ENCODE measurements around the gene ECT2. TPM values are rescaled to one million over a fixed set of nuclear protein-coding genes. Genes with fewer than 3 reads are reported as not detected.

The ECT2 gene
- total and polyA plus RNA-seq, 2 of the 8 experiments (the other 6 are each of a cell fraction or from before 2014, with no cell fraction given) = 19.5 to 88.7 TPM

DNA sequence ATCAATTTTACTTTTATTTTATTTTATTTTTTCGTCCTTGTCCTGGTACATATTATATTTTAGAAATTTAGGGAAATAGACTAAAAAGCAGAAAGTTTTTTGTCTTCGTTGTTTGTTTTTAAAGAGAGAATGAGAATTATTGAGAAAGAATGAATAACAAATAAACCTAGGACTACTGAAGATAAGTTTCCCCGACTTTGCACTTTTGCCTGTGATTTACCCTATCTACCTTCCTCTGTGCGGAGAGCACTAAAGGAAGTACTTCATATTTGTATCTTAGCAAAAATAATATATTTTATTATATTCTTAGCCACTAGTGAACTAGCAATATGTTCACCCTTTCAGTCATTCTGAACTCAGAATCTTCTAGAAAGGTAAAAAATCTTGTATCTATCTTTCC lies 60.6 kb downstream of the ECT2 start:
- CTCF ChIA-PET (ENCODE audit: partially characterized antibody) = interaction anchor here (1.2 to 2.1 kb wide), 3 partner anchors 12 to 234 kb away, joined by 4 to 6 read pairs (median 6); no protein-coding TSS in a partner anchor
- no peak overlapping the region for H3K56ac ChIP-seq (replicated peaks; ENCODE audit: insufficient read length, low read depth, low read length)
- no peak overlapping the region for H3K14ac ChIP-seq (ENCODE audit: insufficient read length)
- H4K8ac ChIP-seq (ENCODE audit: extremely low read depth, insufficient read depth, low read length) = no peak overlapping the region
- no peak overlapping the region for H2AFZ ChIP-seq (ENCODE audit: low read length)
- H3K23me2 ChIP-seq (ENCODE audit: low read depth, low read length) = no peaks in the 10 kb centered on the region
- no peak overlapping the region for H3K4ac ChIP-seq (replicated peaks; ENCODE audit: insufficient read length, low read depth, low read length)
- no peak overlapping the region for H3K23ac ChIP-seq (ENCODE audit: insufficient read length)
- peaks cover 0 to 2% (median 0%) of the 10 kb centered on the region in 4 experiments; a peak in 1 of 7 replicates for H3K27me3 ChIP-seq (replicated peaks in 1 of 4; ENCODE audit: control insufficient read depth in 3 of 4, extremely low read depth in 1 of 4, insufficient read depth in 3 of 4, low read length in 3 of 4)
- H4K91ac ChIP-seq (replicated peaks; ENCODE audit: insufficient read length, low read length) = no peak overlapping the region
- H3K27ac ChIP-seq (ENCODE audit: low read depth, low read length) = no peak overlapping the region
- DNase-seq (ENCODE audit: low read depth in 1 of 2, low spot score in 2 of 2) (no peak), FAIRE-seq (no peak)
- H2BK20ac ChIP-seq (ENCODE audit: low read length) = no peak overlapping the region
- H3K4me1 ChIP-seq (replicated peaks in 1 of 4; ENCODE audit: control insufficient read depth in 3 of 4, insufficient read depth in 4 of 4, low read length in 3 of 4) = no peaks in the 10 kb centered on the region
- no peak overlapping the region for H3K4me3 ChIP-seq (ENCODE audit: extremely low read depth in 1 of 4, insufficient read depth in 2 of 4, low read depth in 3 of 4, low read length in 4 of 4)
- no peak overlapping the region for H2BK15ac ChIP-seq (ENCODE audit: low read length)
- no peak overlapping the region for H3K4me2 ChIP-seq (ENCODE audit: insufficient read depth in 1 of 2, low read depth in 2 of 2, low read length in 2 of 2)
- POLR2A ChIA-PET (ENCODE audit: partially characterized antibody) = interaction anchor here (1.1 to 1.4 kb wide), 2 partner anchors 10 to 47 kb away, joined by 3 read pairs; no protein-coding TSS in a partner anchor
- H2BK120ac ChIP-seq (replicated peaks; ENCODE audit: low read depth, low read length) = no peak overlapping the region
- WGBS, 2 experiments (ENCODE audit: extremely low coverage in 1 of 2, insufficient coverage in 1 of 2, insufficient read length in 1 of 2, insufficient replicate concordance in 2 of 2, low coverage in 1 of 2, low lambda C conversion rate in 2 of 2, missing lambda C conversion rate in 1 of 2) = 96 to 100% methylated on average over 1 to 4 of the region's 4 CpGs
- H3K79me2 ChIP-seq (ENCODE audit: control insufficient read depth in 1 of 2, insufficient read depth in 2 of 2, low read length in 2 of 2) = no peaks in the 10 kb centered on the region
- H3K9me3 ChIP-seq (ENCODE audit: insufficient read depth in 2 of 2, low read depth in 1 of 2, low read length in 1 of 2) = no peaks in the 10 kb centered on the region
- H4K5ac ChIP-seq (ENCODE audit: insufficient read length, low read depth, low read length) = no peak overlapping the region
- H2AK5ac ChIP-seq (ENCODE audit: low read depth, low read length) = no peak overlapping the region
- H3K36me3 ChIP-seq (ENCODE audit: control insufficient read depth in 2 of 4, insufficient read depth in 4 of 4, low read length in 3 of 4) = peaks cover 4 to 51% (median 24%) of the 10 kb centered on the region in 4 experiments
- no peak overlapping the region for H3K9ac ChIP-seq (replicated peaks in 1 of 4; ENCODE audit: extremely low read depth in 1 of 4, low read depth in 3 of 4, low read length in 3 of 4)
- no peaks in the 10 kb centered on the region for H3K79me1 ChIP-seq (ENCODE audit: low read depth, low read length)
- peak; percentile 51; the same call in 1 of the 2 replicates for TF ChIP-seq MAFK (IDR thresholded peaks at IDR 0.05; ENCODE audit: low read depth, low read length)
- TF ChIP-seq CEBPB (IDR thresholded peaks at IDR 0.05; ENCODE audit: low read depth, low read length) = no peak
- TF ChIP-seq EGR1 (IDR thresholded peaks at IDR 0.05; ENCODE audit: borderline replicate concordance, low read depth, low read length) = no peak
- TF ChIP-seq NRF1 (IDR thresholded peaks at IDR 0.05; ENCODE audit: low read depth, low read length) = no peak
- no peak for TF ChIP-seq FOSL1 (IDR thresholded peaks at IDR 0.05; ENCODE audit: insufficient read depth, low read depth, low read length)
- H4K20me1 ChIP-seq (replicated peaks in 1 of 2; ENCODE audit: control insufficient read depth in 1 of 2, insufficient read depth in 2 of 2, low read length in 2 of 2) = no peaks in the 10 kb centered on the region
- H2BK12ac ChIP-seq (ENCODE audit: low read depth, low read length) = no peak overlapping the region
- H3K18ac ChIP-seq (ENCODE audit: extremely low read depth, low read length) = no peak overlapping the region
- no peak overlapping the region for H2BK5ac ChIP-seq (ENCODE audit: low read depth, low read length)
